GM04504 (cell line): ENCODE measurements around the gene ZNF335.
"Not testable (repeated sequence)": the region's sequence is repeated elsewhere in the genome, so short reads cannot be mapped to it uniquely, and the experiment has no call there.

ENCODE experiments used
- DNase-seq: peaks from one replicate; pipeline ENCODE4 v3.0.0-alpha.2; 2012; ENCODE audit warnings: low read depth

ZNF335 gene

GRCh38 chr20:46002008-46002407, 30.0 kb upstream of the ZNF335 start:
- DNase-seq = no peak

DNA sequence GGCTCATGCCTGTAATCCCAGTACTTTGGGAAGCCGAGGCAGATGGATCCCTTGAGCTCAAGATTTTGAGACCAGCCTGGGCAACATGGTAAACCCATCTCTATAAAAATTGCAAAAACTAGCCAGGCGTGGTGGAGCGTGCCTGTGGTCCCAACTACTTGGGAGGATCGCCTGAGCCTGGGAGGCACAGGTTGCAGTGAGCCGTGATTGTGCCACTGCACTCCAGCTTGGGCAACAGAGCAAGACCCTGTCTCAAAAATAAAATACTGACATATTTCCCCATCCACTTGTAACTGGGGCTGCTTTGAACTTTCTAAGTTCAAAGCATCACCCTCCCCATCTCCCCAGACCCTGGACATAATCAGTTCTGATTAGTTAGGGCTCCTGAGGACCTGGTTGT, 29.5 kb upstream of the ZNF335 start:
- no peak for DNase-seq

- no peak for DNase-seq
These were observed 28.4 kb upstream of the ZNF335 start for GRCh38 chr20:46000262-46000996.

DNA sequence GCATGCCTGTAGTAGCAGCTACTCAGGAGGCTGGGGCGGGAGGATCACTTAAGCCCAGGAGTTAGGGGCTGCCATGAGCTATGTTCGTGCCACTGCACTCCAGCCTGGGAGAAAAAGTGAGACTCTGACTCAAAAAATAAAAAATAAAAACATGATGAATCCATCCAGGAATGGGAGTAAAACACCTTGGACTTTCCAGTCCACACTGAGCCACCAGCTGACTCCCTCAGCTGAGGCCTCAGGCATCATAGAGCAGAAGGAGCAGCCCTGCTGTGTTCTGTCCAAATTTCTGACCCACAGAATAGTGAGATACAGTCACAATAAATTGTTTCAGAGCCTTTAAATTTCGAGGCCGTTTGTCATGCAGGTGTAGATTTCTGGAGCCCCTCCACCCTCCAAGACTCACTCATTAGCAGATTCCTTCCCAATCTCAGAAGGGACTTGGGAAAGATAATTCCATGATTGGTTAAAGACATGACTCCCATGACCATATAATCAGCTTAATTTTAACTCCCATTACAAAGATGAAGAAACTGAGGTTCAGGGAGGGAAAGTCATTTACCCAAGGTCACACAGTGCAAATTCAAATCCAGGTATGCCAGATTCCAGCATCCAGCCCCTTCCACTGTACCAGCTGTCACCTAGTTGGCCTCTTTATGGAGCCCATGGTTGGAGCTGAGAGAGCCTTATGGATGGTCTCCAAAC, 27.7 kb upstream of the ZNF335 start:
- no peak for DNase-seq

GRCh38 chr20:45998761-45999160, 26.8 kb upstream of the ZNF335 start:
- DNase-seq = no peak

- DNase-seq = no peak
These were observed 26.3 kb upstream of the ZNF335 start for GRCh38 chr20:45998337-45998736.

GRCh38 chr20:45997187-45997586, 25.2 kb upstream of the ZNF335 start:
- DNase-seq = no peak

GRCh38 chr20:45995495-45996097, 23.6 kb upstream of the ZNF335 start:
- DNase-seq = not testable (repeated sequence)

DNA sequence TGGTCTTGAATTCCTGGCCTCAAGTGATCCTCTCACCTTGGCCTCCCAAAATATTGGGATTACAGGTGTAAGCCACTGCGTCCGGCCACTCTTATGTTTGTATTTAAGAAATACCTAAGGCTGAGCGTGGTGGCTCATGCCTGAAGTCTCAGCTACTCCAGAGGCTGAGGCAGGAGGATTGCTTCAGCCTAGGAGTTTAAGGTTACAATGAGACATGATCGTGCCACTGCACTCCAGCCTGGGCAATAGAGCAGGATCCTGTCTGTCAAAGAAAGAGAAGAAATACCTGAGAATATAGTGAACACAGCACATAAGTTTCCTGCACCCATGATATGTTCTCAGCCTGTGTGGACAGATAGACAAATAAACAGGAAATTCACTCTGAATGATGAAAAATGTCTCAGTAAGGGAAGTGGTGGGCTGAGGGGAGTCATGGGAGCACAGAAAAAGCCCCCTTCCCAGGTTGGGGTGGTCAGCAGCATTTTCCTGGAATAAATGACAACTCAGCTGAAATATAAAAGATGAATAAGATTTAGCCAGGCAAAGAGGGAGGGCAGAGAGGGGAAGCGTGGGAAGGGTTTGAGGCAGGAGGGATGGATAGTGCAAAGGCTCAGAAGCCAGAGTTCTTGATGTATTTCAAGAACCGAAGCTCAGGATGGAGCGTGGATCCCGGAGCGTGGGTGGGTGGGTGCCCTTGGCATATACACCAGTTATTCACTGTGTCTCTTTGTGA, 22.9 kb upstream of the ZNF335 start:
- DNase-seq = no peak

GRCh38 chr20:45993197-45993951, 21.4 kb upstream of the ZNF335 start:
- no peak for DNase-seq

GRCh38 chr20:45991616-45992015, 19.6 kb upstream of the ZNF335 start:
- DNase-seq = no peak

DNA sequence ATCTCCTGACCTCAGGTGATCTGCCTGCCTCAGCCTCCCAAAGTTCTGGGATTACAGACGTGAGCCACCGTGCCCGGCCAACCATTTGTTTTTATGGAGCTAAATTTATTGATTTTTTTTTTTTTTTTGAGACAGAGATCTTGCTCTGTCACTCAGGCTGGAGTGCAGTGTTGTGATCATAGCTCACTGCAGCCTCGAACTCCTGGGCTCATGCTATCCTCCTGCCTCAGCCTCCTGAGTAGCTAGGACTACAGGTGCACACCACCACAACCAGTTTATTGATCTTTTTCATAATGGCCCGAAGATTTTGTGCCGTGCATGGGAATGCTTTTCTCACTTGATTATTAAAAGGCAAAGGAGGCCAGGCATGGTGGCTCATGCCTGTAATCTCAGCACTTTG, 16.8 kb upstream of the ZNF335 start:
- not testable (repeated sequence) for DNase-seq

- DNase-seq = no peak
These were observed 15.2 kb upstream of the ZNF335 start for GRCh38 chr20:45987108-45987780.

- DNase-seq = no peak
These were observed 13.6 kb upstream of the ZNF335 start for GRCh38 chr20:45985573-45985972.

GRCh38 chr20:45983279-45983743, 11.3 kb upstream of the ZNF335 start:
- DNase-seq = no peak

DNA sequence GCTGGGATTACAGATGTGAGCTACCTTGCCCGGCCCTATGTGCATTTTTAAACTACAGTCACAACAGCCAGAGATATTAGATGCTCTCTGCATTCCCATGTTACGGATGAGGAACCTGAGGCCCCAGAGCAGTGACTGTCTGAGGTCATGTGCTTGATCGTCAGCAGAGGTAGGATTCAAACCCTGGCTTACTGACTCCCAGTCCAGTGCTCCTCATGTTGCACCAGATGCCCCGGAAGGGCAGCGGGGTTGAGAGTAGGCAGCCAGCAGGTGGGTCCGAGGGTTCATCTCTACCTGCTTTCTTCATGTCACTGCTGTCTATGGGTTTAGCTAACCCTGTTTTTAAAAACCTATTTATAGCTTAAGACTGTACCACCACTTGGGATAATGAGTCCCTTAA, 9.3 kb upstream of the ZNF335 start:
- DNase-seq = no peak

- no peak for DNase-seq
These were observed 4.1 kb upstream of the ZNF335 start for GRCh38 chr20:45976086-45976485.

GRCh38 chr20:45975686-45976085, 3.7 kb upstream of the ZNF335 start:
- no peak for DNase-seq

- no peak for DNase-seq
These were observed 3.0 kb upstream of the ZNF335 start for GRCh38 chr20:45974896-45975565.

GRCh38 chr20:45972500-45973183, 639 bp upstream of the ZNF335 start:
- DNase-seq = no peak
